Rectal smooth muscle tissue (tissue), 1 donor: ENCODE measurements around the gene ZNF492.
"Not testable (repeated sequence)": the region's sequence is repeated elsewhere in the genome, so short reads cannot be mapped to it uniquely, and the experiment has no call there.

Experiments used
- H3K27ac ChIP-seq: one replicate; pipeline ENCODE4 v1.7.0; 2013; ENCODE audit warnings: low read depth, low read length, inconsistent platforms
- H3K27me3 ChIP-seq: one replicate; pipeline ENCODE4 v1.7.0; 2013; ENCODE audit warnings: low read length; ENCODE audit not compliant: control insufficient read depth, insufficient read depth
- H3K36me3 ChIP-seq: one replicate; pipeline ENCODE4 v1.7.0; 2013; ENCODE audit warnings: low read length; ENCODE audit not compliant: control insufficient read depth, insufficient read depth
- H3K4me1 ChIP-seq: one replicate; pipeline ENCODE4 v1.7.0; 2013; ENCODE audit warnings: low read length; ENCODE audit not compliant: control insufficient read depth, insufficient read depth
- H3K4me3 ChIP-seq: one replicate; pipeline ENCODE4 v1.7.0; 2013; ENCODE audit warnings: low read length
- H3K9ac ChIP-seq: one replicate; pipeline ENCODE4 v1.7.0; 2013; ENCODE audit warnings: low read length

The ZNF492 gene

DNA sequence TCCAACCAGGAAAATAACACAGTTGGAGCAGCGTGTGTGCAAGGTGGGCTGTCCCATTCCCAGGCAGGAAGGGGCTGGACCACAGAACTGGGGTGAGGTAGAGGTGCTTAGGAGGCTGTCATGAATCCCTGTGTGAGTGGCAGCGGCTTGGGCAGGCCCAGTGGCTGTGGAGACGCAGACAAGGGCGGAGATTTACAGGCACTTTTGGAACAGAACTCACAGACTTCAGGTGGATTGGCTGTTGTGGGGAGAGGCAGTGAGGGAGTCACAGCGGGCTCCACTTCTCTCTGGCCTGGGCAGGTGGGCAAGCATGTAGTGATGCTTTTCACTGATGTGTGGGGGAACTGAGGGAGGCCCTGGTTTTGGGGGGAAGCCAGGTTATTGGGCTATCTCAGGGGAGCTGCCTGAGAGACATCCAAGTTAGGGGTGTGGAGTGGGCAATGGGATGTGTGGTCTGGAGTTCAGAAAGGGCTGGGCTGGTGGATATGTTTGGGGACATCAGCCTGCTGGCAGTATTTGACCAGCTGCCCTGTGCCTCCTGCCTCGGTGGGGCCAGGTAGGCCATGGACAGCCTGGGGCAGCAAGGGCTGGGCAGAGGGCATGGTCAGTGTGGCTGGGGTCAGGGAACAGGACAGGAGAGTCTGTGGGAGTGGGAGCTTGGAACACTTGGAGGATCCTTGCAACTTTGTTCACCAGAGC is 27.0 kb upstream of the ZNF492 start:
- H3K27me3 ChIP-seq = no peaks in the 10 kb centered on the region
- no peaks in the 10 kb centered on the region for H3K36me3 ChIP-seq
- no peak overlapping the region for H3K27ac ChIP-seq
- H3K4me1 ChIP-seq = no peaks in the 10 kb centered on the region
- no peak overlapping the region for H3K4me3 ChIP-seq
- H3K9ac ChIP-seq = no peak overlapping the region

- H3K27ac ChIP-seq = no peak overlapping the region
- H3K27me3 ChIP-seq = no peaks in the 10 kb centered on the region
- no peak overlapping the region for H3K9ac ChIP-seq
- H3K36me3 ChIP-seq = no peaks in the 10 kb centered on the region
- H3K4me1 ChIP-seq = no peaks in the 10 kb centered on the region
- no peak overlapping the region for H3K4me3 ChIP-seq
Observed at GRCh38 chr19:22607653-22608430, 26.3 kb upstream of the ZNF492 start.

GRCh38 chr19:22608441-22608840 is 25.7 kb upstream of the ZNF492 start:
- no peak overlapping the region for H3K27ac ChIP-seq
- H3K4me3 ChIP-seq = no peak overlapping the region
- no peaks in the 10 kb centered on the region for H3K4me1 ChIP-seq
- H3K9ac ChIP-seq = no peak overlapping the region
- H3K27me3 ChIP-seq = no peaks in the 10 kb centered on the region
- no peaks in the 10 kb centered on the region for H3K36me3 ChIP-seq

DNA sequence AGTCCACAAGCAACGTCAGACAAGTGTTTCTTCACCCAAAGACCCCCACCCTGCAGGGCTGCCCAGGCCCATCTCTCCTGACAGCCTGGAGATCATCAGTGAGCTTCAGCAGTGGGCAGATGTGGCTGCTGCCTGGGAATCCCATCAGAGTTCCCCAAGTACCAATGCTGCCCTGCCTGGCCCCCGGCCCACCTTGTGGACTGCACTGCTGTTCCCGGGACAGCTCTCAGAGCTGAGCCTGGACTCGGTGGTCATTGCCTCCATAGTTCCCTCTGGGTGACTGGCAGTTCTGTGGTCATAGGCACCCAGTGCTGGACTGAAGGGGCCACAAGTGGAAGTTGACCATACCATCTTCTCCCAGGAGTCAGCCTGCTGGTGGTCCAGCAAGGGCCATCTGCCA is 24.5 kb upstream of the ZNF492 start:
- Histone ChIP-seq H3K4me3 (no peak overlapping the region), H3K4me1 (no peaks in the 10 kb centered on the region), H3K27me3 (no peaks in the 10 kb centered on the region), H3K27ac (no peak overlapping the region), H3K36me3 (no peaks in the 10 kb centered on the region), H3K9ac (no peak overlapping the region)

- no peaks in the 10 kb centered on the region for H3K36me3 ChIP-seq
- no peak overlapping the region for H3K4me3 ChIP-seq
- H3K9ac ChIP-seq = no peak overlapping the region
- H3K4me1 ChIP-seq = no peaks in the 10 kb centered on the region
- H3K27me3 ChIP-seq = no peaks in the 10 kb centered on the region
- no peak overlapping the region for H3K27ac ChIP-seq
Observed at GRCh38 chr19:22610121-22610520, 24.0 kb upstream of the ZNF492 start.

- no peaks in the 10 kb centered on the region for H3K27me3 ChIP-seq
- H3K4me3 ChIP-seq = no peak overlapping the region
- no peaks in the 10 kb centered on the region for H3K36me3 ChIP-seq
- H3K27ac ChIP-seq = no peak overlapping the region
- H3K4me1 ChIP-seq = no peaks in the 10 kb centered on the region
- H3K9ac ChIP-seq = no peak overlapping the region
Observed at GRCh38 chr19:22612316-22612715, 21.8 kb upstream of the ZNF492 start.

GRCh38 chr19:22616659-22617058 is 17.5 kb upstream of the ZNF492 start:
- no peak overlapping the region for H3K4me3 ChIP-seq
- no peaks in the 10 kb centered on the region for H3K4me1 ChIP-seq
- no peaks in the 10 kb centered on the region for H3K27me3 ChIP-seq
- no peak overlapping the region for H3K9ac ChIP-seq
- H3K36me3 ChIP-seq = no peaks in the 10 kb centered on the region
- no peak overlapping the region for H3K27ac ChIP-seq

DNA sequence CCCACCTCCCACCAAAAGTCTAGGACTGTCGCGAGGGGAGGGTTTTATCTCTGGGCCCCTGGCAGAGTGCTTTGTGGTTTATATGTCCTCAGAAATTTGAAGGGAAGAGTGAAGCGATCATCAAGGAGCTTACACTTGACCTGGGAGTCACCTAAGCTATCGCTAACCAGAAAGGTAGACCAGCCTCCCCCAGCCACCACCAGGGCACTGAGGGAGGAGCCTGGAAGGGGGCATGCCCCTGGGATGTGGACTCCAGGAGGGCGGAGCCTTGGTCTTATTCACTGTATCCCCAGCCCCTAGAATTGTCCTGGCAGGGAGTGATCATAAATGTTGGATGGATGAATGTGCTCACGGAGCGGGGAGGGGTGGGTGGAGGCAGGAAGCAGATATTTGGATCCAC is 16.9 kb upstream of the ZNF492 start:
- H3K4me1 ChIP-seq, H3K27me3 ChIP-seq, H3K27ac ChIP-seq, H3K36me3 ChIP-seq, H3K4me3 ChIP-seq, H3K9ac ChIP-seq: not testable (repeated sequence)

GRCh38 chr19:22617614-22618320 is 16.4 kb upstream of the ZNF492 start:
- Histone ChIP-seq H3K9ac (no peak overlapping the region), H3K4me3 (no peak overlapping the region), H3K27me3 (no peaks in the 10 kb centered on the region), H3K27ac (no peak overlapping the region), H3K4me1 (no peaks in the 10 kb centered on the region), H3K36me3 (no peaks in the 10 kb centered on the region)

DNA sequence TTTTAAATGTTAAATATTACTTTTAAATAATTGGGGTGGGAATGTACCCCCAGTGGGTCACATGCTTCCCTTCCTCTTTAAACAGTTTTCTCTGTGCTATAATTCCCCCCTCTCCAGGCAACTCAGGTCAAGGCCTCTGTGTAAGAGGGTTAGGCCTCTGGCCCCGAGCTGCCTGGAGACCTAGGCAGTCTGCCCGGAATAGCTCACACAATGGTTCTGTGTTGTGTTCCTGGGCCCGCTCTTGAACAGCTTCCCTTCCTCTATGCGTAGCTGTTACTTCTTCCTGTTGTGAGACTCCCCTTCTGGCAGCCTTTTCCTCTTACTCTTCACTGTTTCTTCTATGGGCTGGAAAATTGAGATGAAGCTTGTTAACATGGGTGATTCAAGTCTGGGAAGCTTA is 14.8 kb upstream of the ZNF492 start:
- Histone ChIP-seq H3K36me3 (no peaks in the 10 kb centered on the region), H3K4me3 (no peak overlapping the region), H3K27ac (no peak overlapping the region), H3K4me1 (no peaks in the 10 kb centered on the region), H3K9ac (no peak overlapping the region), H3K27me3 (no peaks in the 10 kb centered on the region)

DNA sequence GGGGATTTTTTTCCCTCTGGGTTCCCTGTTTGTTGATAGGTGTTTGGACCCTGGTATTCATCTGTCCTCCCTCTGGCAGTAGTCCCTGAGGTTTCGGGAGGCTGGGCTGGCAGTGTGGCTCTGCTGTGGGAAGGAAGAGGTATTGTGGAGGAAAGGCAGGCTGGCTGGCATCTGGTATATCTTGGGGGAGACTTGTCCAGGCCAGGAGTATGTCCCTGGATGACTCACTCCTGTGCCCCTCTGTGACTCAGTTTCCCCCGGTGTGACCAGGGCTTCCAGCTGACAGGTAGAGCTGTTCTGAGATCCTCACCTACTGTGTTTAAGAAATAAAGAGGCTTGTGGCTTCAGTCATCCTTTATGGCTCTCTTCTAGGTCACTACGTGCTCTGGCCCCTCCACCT is 14.2 kb upstream of the ZNF492 start:
- no peak overlapping the region for H3K4me3 ChIP-seq
- H3K27ac ChIP-seq = no peak overlapping the region
- H3K27me3 ChIP-seq = no peaks in the 10 kb centered on the region
- no peak overlapping the region for H3K9ac ChIP-seq
- no peaks in the 10 kb centered on the region for H3K36me3 ChIP-seq
- no peaks in the 10 kb centered on the region for H3K4me1 ChIP-seq

DNA sequence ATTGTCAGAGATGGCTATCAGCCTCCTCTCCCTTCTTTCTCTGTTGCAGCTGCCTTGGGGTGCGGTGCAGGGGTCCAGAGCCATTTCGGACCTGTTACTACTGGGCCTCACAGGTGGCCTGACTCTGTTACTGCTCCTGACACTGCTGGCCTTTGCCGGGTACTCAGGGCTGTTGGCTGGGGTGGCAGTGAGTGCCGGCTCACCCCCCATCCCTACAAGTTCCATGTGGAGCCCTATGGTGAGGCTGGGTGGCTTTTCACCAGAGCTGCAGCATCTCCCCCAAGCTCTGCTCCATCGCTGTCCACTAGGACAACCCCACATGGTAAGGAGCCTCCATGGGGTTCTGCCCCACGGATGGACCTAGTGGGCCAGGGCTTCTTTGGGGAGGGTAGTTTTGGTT is 13.7 kb upstream of the ZNF492 start:
- no peaks in the 10 kb centered on the region for H3K4me1 ChIP-seq
- no peaks in the 10 kb centered on the region for H3K27me3 ChIP-seq
- H3K36me3 ChIP-seq = no peaks in the 10 kb centered on the region
- no peak overlapping the region for H3K4me3 ChIP-seq
- H3K9ac ChIP-seq = no peak overlapping the region
- no peak overlapping the region for H3K27ac ChIP-seq
